NCI-H345 treated with DMSO at 0.1 percent for 48 hours (cell line): ENCODE data around the gene SMIM23.
"Not testable (repeated sequence)": the region's sequence is repeated elsewhere in the genome, so short reads cannot be mapped to it uniquely, and the experiment has no call there.

ENCODE experiments used
- DNase-seq: peaks from one replicate; lab custom pipeline; 2025; ENCODE audit not compliant: unreplicated experiment; lab: John Stamatoyannopoulos, UW

Gene SMIM23

GRCh38 chr5:171771856-171772255, 13.8 kb upstream of the SMIM23 start:
- no peak for DNase-seq

- no peak for DNase-seq
Observed at GRCh38 chr5:171773106-171773505, 12.5 kb upstream of the SMIM23 start.

GRCh38 chr5:171774418-171774817, 11.2 kb upstream of the SMIM23 start:
- no peak for DNase-seq

DNA sequence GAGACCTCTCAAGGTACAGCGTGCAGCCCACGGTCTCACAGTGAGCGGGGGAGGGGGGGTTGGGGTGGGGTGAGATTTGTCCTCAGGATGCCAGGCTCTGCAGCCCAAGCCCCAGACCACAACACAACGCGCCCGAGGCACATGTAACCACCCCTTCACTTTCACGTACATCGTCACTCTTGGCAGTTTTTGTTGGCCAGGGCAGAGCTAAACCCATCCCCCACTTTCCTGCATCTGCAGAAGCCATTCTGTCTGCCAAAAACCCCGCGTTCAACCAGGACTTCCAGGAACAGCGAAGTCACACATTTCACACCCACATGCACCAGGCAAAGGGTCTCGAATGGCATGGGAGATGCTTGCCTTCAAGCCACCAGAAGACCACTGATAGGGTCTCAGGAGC, 9.4 kb upstream of the SMIM23 start:
- no peak for DNase-seq

DNA sequence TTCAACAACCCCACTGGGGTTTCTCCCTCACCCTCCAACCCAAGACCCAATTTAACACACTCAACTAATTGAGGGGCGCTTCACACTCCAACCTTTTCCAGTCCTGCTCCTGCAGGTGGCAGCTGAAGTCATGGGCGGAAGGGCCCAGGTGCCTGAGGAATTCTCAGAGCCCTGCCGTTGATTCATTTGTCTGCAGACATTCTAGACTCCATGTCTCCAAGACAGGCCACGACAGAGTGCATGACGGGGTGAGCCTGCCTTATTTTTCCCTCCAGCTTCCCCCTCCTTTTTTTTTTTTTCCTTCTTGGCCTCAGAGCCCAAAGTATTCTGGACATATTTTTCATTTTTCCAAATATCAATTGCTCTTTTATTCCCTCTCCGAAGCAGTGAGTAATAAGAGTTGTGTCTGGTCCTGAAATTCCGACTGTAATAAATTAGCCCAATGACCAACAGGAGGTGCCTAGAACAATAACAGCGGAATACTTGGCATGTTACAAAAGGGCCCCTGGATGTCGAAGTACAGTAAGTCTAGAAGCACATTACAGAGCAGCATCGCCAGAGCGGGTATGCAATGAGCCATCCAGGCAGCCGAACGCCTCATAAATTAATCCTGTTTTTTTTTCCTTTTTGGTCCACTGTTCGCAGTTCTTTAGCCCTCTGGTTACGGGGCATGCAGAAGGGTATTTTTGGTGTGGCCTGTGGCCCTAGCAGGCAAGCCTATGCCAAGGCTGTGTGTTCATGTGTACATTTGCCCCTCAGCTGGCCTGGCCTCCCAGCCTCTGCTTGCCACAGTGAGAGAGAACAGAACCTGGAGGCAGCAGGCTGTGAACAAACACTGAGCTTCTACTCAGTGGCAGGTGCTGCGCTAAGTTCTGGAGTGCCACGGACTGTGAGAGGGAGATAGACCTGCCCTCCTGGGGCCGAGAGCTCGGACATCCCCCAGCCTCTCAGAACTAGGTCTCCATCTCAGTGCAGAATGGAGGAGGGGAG, 8.6 kb upstream of the SMIM23 start:
- no peak for DNase-seq

DNA sequence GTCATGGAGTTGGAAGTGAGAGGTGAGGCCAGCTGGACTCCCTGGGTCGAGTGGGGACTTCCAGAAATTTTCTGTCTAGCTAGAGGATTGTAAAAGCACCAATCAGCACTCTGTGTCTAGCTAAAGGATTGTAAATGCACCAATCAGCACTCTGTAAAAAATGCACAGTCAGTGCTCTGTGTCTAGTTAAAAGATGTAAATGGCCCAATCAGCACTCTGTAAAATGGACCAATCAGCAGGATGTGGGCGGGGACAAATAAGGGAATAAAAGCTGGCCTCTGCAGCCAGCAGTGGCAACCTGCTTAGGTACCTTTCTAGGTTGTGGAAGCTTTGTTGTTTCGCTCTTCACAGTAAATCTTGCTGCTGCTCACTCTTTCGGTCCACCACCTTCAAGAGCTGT, 3.9 kb upstream of the SMIM23 start:
- not testable (repeated sequence) for DNase-seq

GRCh38 chr5:171782332-171782966, 3.2 kb upstream of the SMIM23 start:
- DNase-seq = no peak

DNA sequence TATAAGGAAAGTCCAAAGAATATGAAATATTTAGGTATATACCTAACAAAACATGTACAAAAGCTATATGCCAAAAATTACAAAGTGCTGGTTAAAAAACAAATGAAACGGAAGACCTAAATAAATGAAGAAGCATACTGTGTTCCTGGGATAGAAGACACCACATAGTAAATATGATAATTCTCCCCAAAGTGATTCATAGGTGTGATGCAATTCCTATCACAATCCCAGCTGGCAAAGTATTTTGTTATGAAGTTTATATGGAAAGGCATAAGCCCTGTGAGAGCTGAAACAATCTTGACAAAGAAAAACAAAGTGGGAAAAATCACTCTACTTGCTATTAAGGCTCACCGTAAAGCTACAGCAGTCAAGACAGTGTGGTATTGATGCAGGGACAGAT, 2.6 kb upstream of the SMIM23 start:
- no peak for DNase-seq

- DNase-seq = no peak
Observed at GRCh38 chr5:171789353-171789752, 3.7 kb downstream of the SMIM23 start.

- no peak for DNase-seq
Observed at GRCh38 chr5:171790408-171790807, 4.8 kb downstream of the SMIM23 start.

- DNase-seq = no peak
Observed at GRCh38 chr5:171794470-171794960, 8.9 kb downstream of the SMIM23 start.

GRCh38 chr5:171795381-171795780, 9.8 kb downstream of the SMIM23 start:
- no peak for DNase-seq

DNA sequence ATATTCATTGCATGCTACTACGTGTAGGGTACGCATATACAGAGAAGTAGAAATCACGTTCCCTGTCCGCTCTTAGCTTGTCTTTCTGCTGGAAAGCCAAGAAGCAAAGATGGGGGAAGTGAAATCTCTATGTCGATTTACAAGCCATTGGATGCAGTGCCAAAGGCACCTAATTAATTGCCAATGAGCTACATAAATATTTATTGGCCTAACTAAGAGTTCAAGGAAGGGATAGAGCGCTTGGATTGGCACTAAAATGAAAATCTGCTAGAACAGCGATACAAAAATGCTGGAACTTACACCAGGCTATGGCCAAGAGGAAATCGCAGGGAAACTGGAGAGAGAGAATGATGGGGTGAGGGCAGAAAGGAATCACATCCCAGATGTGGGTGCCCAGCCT, 10.8 kb downstream of the SMIM23 start:
- DNase-seq = no peak

DNA sequence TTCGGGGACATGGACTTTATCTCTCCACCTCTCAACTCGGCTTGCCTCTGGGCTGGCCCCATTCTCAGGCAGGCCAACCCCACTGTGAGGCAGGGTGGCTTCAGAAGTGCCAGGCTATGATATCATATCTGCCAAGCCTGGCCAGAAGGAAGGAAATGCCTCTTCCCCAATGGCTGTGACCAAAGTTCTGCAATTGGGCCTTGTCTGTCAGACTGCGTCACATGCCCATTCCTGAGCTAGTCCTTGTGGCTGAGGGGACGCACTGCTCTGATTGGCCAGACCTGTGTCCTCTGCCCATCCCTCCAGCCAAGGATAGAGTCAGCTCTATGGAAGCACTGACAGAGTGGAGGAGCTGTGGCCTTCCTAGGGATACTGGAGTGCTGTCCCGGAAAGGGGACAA, 11.9 kb downstream of the SMIM23 start:
- DNase-seq = no peak

GRCh38 chr5:171798418-171798817, 12.8 kb downstream of the SMIM23 start:
- DNase-seq = no peak

GRCh38 chr5:171801839-171802238, 16.2 kb downstream of the SMIM23 start:
- no peak for DNase-seq

- DNase-seq = no peak
Observed at GRCh38 chr5:171805746-171806145, 20.1 kb downstream of the SMIM23 start.

- peak; percentile 25 for DNase-seq
Observed at GRCh38 chr5:171806976-171807747, 21.5 kb downstream of the SMIM23 start.

DNA sequence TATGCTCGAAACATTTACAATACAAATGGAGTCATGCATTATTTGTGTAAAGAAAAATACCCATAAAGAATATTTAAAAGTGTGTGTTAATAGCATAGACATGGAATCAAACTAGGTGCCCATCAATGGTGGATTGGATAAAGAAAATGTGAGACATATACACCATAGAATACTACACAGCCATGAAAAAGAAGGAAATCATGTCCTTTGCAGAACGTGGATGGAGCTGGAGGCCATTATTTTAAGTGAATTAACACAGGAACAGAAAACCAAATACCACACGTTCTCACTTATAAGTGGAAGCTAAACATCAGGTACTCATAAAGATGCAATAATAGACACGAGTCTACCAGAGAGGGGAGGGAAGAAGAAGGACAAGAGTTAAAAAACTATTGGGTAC, 22.8 kb downstream of the SMIM23 start:
- no peak for DNase-seq

- no peak for DNase-seq
Observed at GRCh38 chr5:171808951-171809350, 23.3 kb downstream of the SMIM23 start.

DNA sequence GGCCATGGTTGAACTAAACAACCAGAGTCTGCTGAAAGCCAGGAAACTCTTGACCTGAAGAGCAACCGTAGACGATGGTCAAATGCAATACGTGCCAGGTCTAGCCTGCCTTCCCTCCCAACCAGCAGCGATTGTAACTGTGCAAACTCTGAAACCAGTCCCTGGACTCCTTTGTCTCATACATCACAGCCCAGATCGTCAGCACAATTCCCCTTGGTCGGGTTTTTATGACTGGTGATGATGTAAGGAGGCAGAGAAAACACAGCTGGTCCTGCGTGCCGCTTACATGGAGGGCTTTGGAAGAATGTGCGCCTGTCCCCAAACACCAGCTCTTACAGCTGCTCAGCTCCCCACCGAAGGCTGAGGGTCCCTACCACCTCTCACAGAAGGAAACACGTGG, 24.6 kb downstream of the SMIM23 start:
- DNase-seq = no peak
